ENCODE measurements around the gene KRTAP6-1.

Gene KRTAP6-1

DNA sequence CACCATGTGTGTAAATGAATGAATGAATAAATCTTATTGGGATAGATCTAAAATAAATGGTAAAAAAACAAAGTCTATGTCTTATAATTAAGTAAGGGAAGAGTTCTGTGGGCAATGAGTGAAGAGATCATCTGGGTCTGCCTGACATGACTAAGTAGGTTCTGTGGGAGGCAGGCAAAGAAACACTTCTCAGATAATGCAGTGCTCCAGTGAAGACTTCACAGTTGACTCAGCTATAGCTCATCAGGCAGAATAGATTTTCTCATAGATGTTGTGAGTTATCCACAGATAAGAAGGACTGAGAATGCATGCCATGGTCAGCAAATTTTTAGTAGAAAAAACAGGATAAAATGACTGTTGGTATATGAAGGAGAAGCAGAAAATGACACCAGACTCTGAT is 36.0 kb downstream of the KRTAP6-1 start:
- no peak for DNase-seq (ENCODE audit: low read depth in 2 of 2)

DNA sequence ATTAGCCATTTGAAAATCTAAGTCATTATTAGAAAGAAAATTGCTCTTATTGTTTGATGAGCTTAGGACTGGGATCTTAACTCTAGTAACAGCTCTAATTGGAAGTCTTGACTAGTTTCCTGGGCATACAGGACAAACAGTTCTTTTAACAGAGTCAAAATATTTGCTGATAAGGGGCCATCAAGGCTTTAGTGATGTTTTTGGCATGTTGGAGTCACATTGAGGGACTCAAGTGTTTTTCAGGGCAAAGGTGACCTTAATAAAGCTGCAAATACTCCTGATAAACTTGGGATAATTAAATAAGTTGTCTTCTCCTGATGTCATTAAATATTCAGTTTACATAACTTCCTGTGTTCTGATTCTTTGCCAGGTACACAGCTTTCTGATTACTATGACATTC is 46.1 kb downstream of the KRTAP6-1 start:
- DNase-seq (ENCODE audit: low read depth in 2 of 2), result no peak

DNA sequence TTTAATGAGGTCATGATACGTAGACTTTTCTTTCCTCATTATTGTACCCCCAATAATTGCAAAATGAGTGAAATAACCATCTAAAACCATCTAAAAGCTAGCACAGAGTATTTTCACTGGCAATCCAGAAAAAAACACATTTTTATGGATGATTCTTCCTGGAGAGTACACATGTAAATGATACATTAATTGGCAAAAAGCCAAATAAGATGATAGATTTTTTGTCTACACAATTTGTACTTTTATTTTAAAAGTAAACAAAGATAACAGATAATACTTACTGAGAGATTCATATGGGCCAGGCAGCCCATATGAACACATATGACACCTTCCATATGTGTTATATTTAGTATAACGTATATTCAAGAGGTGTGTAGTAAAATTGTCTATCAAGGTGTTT is 50.1 kb downstream of the KRTAP6-1 start:
- DNase-seq (ENCODE audit: low read depth in 2 of 2), result no peak

Data from stimulated activated CD8-positive, alpha-beta memory T cell treated with anti-CD3 and anti-CD28 coated beads, Interleukin-7, amount 100 ng/mL, for 1 hour (primary cell).